HG02870 (cell line): Measurements from ENCODE around the gene EFR3B.

ENCODE experiments used
- ATAC-seq: cut with Tn5 transposase; IDR thresholded peaks from one replicate; pipeline ENCODE4 v1.9.1; 2021; ENCODE audit warnings: mild to moderate bottlenecking, moderate library complexity; ENCODE audit not compliant: unreplicated experiment

The EFR3B gene

DNA sequence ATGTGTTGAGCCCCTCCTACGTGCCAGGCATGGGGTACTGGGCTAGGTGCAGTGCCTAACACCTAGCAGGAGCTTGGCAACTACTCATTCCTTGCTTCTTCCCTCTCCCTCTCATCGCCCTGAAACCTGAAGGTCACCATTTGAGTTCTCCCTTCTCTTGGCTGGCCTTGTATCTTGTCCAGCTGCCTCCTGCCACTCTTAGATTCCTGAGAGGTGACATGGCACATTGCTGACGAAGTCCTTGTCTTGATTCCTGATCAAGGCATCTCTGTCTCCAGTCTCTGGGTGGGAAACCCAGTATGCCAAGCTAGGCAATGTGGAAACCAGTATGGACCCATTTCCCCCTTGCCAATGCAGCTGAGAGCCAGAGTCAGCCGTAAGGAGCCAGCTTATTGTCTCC is 9.0 kb upstream of the EFR3B start:
- ATAC-seq, result no peak

DNA sequence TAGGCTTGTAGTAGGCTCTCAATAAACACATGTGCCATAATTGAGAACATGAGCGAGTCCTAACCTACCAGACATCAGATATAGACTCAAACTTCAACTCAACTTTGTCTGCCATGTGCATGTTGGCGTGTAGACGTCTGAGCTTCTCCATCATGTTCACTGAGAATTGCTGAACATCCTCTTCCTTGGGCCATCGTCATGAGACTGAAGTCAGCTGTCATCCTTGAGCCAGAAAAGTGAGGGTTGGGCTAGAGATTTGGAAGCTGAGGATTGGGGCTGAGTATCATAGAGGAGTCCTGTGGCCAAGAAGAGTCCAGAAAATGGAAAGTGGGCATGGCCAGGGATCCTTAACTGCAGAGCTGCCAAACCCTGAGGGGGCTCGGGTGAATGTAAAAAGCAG is 7.8 kb upstream of the EFR3B start:
- no peak for ATAC-seq

DNA sequence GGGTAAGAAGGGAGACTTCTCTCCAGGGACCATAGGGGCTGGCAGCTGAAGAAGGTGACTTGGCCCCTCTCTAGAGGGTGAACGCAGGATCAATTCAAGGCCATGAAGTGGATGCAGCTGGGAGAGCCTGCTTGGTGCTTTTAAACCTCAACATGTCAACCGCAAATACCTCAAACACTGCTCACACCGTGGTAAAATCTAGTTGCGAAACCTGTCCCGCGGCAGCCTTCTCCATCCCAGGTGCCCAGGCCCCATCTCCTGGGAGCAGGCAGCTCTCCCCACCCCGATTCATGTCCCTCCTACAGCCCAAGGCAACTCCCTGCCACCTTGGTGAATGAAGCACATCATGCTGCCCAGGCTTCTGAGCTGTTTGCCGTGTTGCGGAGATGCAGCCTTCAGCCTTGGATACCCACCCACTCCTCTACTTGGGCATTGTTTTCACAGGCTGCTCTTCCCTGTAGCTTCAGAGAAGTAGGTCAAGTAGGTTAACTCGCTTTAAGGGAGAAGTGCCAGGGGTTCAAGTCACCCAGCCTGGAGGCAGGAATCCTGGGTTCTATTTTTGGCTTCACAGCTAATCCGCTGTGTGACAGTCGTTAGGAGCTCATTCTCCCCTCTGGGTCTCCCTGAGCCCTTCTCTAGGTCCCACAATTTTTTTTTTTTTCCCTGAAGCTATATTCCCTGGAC is 6.2 kb upstream of the EFR3B start:
- no peak for ATAC-seq

DNA sequence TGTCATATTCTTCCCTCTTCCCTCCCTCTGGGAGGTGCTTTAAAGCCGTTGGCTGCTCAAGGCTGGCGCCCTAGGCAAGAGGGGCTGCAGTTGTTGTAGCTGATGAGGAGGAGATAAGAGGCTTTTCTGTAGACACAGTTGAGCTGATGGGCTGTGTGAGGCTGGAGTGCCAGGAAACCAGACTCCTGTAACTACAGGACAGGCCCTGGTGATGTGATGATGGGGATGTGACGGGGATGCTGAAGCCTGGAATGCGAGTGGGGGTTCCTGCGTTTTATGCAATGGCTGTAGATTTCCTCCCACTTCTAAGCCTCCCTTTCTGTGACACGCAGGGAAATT is 5.7 kb upstream of the EFR3B start:
- ATAC-seq, result no peak

DNA sequence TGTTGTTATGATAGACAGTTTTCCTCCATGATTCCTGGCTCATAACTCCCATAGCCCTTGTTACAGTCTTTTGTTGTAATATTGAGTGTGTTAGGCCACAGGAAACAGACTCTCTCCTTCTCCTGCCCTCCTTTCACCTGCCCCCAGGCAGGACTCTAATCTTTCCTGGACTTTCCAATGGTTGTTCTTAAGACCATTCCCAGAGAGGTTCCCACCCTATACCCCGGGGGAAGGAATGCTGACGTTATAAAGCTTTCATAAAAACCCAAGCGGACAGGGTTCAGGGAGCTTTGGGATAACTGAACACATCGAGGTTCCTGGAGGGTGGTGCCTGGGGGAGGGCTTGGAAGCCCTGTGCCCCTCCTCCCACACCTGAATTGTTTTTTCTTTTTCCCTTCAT is 2.8 kb upstream of the EFR3B start:
- no peak for ATAC-seq

DNA sequence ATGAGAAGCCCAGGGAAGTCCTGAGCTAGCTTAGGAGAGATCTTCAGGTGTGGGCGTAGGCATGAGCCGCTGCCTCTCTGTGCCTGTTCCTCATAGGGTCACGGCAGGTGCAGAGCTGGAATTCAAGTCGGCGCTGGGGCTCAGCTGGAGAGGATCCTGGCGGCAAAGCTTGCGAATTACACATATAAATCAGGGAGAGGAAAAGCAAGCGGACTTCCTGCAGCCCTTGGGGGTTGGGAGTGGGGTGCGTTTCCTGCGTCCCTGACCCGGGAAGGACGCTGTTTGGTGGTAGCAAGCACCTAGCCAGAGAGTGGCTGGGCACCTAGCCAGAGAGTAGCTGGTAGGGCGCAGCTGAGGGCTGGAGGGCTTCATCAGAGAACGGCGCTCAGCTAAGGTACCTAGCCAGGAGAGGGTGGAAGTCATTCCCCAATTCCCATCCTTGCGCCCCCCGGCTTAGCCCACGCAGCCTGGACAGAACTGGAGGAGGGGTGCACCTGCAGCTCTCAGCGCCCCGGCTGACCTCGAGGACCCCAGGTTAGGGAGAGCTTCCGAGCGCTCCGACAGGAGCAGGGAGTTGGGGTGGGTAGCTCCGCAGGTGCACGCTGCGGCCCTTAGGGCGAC is 459 bp upstream of the EFR3B start:
- ATAC-seq, result no peak

DNA sequence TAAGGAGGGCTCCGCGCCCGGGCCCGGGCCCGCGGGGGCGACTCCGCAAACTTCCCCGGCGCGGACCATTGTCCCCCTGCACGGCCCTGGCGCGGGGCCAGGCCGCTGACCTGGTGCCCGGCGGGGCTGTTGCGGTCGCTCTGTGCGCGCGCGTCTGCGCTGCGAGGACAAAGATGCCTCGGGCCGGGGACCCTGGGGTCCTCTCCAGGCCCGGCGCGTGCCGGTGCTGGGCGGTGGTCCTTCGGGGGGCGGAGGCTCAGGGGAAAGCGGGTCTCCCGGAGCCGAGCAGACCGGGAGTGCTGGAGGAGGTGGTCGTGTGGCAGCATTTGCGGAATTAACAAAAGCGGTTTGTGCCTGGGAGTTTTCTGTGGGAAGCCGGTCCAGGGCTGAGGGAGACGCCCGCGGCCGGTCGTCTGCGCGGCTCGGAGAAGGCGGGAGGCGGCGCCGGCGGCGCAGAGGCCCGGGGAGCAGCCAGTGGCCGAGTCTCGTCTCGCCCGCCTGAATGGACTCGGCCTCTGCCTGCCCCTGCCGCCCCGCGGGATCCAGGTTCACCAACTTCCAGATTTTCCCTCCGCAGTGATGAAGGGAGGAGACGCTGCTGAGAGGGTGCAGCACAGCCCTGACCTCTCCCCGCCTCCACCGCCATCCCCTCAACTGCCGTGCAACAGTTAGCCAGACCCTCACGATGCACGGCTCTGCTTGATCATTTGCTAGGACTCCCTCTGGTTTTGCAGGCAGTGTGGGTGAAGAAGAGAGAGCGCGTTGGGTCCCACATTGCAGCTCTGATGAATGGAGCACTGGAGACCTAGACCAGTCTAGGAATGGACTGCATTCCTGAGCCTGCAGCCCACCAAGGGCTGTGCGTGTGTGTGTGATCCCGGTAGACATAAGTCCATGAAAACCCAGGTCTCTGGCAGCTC is 705 bp downstream of the EFR3B start:
- ATAC-seq, result peak; percentile 14

DNA sequence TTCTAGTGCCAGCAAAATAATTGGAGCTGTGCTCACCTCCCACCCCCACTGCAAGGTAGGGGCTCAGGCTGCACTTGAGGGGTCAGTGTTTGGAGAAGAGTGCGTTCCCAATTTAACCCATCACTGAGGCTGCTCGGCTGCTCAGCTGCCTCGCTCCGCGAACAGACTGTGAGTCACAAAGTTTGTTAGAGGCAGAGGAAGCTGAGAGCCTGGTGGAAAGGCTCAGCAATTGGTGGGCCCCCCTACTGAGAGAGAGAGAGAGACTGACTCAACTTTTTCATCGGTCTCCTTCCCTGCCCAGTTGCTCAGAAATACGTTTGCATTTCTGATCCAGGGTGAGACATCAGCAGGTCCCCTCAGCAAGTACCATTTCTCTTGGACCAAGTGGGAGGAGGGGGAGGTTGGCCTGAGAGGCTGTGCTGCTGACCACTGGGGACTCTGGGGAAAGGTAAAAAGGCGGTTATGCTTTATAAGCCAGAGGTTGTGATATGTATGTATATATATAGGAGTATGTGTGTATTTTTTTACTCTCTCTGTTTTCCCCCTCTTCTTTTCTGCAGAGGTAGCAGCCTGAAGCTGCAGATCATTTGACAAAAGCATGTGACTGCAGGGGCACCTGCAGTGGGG is 1.5 kb downstream of the EFR3B start:
- ATAC-seq, result no peak

DNA sequence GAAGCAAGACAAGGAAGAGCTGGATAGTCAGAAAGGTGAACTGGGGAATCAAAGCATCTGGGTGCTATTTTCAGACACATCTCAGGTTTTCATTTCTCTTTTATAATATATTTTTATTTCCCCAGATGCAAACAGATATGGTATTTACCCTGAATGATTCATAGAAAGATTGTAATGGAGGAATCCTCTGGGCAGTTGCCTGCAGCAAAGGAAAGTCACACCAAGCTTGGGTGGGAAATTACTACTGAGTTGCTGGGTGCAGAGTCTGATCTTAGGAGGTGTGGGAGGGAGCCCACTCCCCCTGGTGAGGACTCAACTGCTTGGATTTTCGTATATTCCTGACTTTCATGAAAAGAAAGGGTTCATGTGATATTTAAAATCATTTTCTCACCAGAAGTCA is 2.1 kb downstream of the EFR3B start:
- no peak for ATAC-seq

DNA sequence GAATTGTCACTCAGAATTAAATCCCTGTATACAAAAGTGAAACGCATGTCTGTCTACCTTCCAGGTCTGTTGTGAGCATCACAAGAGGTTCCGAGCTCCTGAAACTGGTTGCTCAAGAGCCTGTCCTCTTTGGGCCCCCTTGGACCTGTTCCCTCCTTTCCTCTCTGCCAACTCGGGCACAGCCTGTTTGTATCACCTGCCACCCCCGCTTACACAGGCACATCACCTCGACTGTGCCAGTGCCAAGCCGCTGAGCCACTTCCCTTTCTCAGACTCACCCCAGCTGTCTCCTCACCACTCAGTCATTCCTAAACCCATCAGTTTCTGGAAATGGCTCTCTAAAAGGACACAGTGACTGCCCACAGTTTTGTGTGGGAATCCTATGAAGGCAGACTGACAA is 3.1 kb downstream of the EFR3B start:
- no peak for ATAC-seq

DNA sequence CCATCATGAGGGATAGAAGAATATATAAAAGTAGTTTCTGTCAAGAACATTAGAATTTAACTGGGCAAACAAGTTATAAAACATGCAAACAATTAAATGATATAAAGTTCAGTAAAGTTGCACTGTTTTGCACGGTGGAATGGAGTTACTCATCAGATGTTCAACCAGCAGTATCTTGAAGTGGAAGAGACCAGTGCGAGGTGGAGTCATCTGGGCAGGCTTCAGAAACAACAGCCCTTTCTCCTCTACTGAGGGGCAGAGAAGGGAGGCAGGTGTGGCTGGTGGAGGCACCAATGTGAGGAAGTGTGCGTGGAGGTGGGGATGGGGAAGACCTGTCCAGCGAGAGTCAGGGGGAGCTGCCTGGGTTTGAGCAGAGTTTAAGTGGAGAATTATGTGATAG is 7.5 kb downstream of the EFR3B start:
- no peak for ATAC-seq

DNA sequence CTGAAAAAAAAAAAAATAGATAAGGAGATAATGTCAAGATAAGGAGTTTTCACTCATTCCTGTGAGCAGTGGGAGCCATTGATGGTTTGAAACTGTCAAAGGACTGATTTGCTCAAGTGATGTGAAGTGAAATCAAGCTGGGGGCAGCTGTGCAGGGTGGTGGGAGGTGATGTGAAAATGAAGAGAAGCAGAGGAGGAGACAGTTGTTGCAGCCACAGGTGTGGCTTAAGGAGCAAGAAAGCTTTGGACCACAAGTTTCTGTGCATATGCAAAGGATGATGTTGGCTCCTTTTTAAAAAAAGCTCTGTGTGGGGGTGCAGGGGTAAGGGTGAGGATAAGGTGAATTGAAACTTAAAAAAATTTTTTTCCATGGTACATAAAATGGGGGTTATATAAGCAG is 8.3 kb downstream of the EFR3B start:
- ATAC-seq, result peak; percentile 68

DNA sequence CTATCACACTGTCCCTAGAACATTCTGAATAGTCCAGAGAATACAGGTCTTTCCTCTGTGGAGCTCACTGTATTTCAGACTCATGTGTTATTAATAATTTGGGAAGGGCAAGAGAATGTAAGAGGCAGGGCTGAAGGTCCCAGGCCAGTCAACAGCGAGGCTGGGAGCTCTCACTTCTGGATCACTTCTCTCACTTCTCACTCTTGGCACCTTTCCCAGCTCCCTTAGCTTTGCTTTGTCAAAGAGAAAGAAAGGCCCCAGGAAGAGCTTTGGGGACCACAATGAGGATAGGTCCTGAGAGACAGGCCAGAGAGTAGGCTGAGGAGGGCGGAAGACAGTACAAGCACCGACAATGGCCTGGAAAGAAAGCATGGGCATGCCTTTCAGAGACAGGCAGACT is 11.2 kb downstream of the EFR3B start:
- ATAC-seq, result no peak

DNA sequence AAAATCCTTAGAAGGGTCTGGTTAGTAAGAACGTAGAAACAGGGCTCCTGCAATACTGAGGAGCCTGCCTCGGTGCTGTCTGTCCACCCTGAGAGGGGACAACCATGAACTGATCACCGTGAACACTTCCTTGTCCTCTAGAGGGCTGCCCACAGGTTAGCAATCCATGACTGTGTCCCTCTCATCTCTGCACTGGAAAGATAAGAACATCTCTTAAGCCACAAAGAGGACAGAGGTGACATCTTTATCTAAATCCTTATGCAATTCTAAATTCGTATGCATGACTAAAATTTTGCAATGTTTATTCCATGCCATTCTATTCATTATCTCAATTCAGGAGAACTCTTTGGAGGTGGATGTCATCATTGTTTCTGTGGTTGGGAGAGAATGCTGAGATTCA is 12.8 kb downstream of the EFR3B start:
- ATAC-seq, result no peak

DNA sequence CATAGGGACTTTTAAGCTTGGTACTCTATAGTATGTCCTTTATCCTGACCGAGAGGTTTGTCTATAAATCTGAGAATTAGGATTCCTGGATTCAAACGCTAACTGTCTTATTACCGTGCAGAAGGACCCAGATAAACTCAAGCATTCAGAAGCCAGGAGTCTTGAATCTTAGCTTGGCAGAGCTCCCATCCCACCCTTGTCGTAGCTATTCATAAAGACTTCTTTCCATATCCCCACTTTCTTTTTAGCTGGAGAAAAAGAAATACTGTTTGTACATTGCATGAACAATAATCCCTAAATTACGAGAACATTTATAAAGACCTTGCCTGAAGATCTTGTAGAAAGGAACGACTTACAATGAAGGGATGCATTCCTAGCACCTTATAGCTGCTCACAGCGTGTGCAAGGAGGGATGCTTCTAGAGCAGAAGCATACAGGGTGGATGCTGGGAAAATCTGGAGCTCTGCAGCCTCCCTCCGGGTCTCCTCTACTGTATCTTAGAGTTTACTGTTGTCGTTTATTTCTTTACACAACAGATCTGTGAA is 13.6 kb downstream of the EFR3B start:
- no peak for ATAC-seq

DNA sequence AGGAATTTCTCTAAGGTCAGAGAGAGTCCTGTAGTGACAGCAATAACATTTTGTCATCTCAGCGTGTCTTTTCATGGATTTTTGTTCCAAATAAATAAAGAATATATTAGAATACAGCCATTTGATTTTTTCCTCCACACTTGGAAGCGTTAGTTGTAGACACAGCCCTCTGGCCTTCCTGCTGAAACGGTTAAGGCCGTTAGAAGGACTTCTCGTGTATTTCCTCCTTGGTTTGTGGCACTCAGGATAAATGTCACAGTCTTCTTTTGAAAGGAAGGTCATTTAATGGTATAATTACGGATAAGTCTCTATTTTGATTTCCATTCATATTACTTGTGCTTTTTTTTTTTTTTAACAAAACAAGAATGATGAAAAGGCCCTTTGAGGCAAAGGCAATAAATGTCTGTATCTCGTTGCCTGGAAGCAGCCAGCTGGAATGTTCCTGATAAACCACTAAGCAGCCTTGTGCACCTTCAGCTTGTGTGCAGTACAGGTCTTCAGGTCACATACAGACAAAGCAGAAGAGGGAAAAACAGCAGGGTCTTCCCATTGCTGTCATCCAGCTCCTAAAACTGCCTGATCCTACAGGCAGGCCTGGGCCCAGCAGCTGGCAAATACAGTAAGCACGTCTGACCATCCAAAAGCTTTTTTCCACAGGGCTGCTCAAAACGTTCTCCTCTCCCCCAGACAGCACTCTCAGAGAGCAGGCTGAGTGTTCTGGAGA is 14.4 kb downstream of the EFR3B start:
- no peak for ATAC-seq

DNA sequence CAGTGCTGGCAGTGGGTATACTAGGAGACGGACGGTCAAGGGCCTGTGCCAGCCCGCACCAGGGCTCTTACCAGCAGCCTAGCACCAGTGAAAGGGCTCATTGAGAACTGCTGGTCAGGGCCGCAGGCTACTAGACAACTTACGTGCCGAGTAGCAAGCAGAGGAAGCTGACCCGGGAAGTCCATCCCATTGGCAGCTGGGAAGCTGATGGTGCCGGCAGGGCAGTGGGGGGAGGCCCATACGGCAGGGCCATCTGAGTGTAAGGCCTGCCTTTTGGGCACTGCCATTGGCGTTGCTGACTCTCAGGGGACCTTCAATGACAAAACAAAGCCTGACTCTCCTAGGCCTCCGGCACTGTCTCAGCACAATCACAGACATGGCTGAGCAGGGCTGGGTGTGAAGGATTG is 20.6 kb downstream of the EFR3B start:
- no peak for ATAC-seq

DNA sequence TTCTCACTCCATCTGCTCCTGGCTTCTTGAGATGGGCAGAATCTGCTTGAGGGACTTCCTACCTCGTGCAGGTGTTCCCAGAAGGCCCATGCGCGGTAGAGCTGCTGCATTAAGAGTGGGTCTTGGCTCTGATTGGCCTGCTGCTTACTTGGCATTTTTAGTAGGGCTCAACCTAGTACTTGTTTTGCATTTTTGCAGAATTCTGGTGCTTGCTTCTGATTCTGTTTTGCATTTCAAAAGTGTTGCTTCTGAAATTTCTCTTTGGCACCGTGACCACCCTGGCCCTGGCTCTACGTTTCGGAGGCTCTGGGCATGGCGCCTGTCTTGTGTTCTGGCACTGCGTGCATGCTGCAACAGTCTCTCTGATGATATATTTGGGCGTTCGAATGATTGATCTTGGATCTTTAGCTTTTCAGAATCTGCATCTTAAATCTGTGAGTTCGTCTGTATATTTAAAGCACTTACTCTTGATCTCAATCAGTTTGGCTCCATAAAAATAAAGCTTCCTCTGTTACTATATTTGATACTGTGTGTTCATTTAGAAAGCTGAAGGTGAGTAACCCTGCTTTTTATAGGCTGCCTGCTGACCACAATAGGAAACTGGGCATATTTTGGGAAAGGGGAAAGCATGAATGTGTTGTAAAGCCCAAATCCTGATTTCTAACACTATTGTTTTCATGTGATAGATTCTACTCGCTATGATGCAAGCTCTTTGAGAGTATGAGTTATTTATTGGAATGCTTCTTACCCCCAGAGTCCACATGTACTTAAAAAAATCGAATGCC is 22.2 kb downstream of the EFR3B start:
- ATAC-seq, result no peak

DNA sequence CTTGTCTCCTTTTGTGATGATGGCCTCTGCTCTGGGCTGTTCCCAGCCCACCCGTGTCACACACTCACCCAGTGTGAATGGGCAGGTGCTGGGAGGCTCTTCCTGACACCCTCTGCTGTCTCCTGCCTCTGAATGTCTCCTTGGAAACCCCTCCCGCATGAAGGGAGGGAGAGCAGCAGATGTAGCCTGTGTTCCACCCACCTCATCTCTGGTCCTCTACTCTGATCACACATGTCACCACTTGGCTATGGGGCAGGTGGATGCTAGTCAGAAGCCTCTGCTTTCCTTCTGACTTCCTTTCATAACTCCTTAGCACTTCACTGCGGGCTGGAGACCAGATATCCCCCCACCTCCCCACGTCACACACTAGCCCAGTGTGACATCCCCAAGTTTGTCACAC is 23.9 kb downstream of the EFR3B start:
- no peak for ATAC-seq

DNA sequence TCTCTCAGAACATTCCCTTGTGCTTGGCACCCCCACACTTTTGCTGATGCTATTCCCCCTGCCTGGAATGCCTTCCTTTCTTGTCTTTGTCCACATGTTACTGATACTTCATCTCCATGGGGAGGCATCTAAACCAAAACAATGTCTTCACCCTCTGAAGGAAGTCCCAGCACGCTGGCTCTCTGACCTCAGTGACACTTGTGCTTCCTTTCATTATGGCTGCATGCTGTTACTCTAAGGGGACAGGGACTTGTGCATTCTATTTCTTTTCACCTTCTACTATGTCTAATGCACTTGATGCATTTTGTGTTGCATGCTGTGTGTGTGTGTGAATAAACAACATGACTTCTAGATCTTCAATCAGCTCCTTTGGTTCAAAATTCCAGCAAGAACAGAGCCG is 24.6 kb downstream of the EFR3B start:
- no peak for ATAC-seq
